Osteocyte (in vitro differentiated cells): Measurements from ENCODE around the gene PDGFB. TPM values are rescaled to one million over a fixed set of nuclear protein-coding genes. Genes with fewer than 3 reads are reported as not detected.

Source experiments
- DNase-seq: peaks from one replicate; pipeline ENCODE4 v3.0.0; 2021; ENCODE audit warnings: mixed read lengths; ENCODE audit not compliant: unreplicated experiment; ENCODE audit errors: extremely low spot score
- H3K27ac Mint-ChIP-seq: one replicate; pipeline ENCODE4 v1.8.0; 2021; ENCODE audit warnings: mild to moderate bottlenecking, mixed read lengths; ENCODE audit not compliant: unreplicated experiment
- H3K27me3 Mint-ChIP-seq: one replicate; pipeline ENCODE4 v1.8.0; 2021; ENCODE audit warnings: mixed read lengths; ENCODE audit not compliant: unreplicated experiment
- H3K36me3 Mint-ChIP-seq: one replicate; pipeline ENCODE4 v1.8.0; 2021; ENCODE audit warnings: mixed read lengths; ENCODE audit not compliant: unreplicated experiment
- H3K4me1 Mint-ChIP-seq: one replicate; pipeline ENCODE4 v1.8.0; 2021; ENCODE audit warnings: mixed read lengths; ENCODE audit not compliant: unreplicated experiment
- H3K4me3 Mint-ChIP-seq: one replicate; pipeline ENCODE4 v1.8.0; 2021; ENCODE audit warnings: mild to moderate bottlenecking, moderate library complexity, mixed read lengths; ENCODE audit not compliant: unreplicated experiment
- H3K9me3 Mint-ChIP-seq: one replicate; pipeline ENCODE4 v1.8.0; 2021; ENCODE audit warnings: mixed read lengths; ENCODE audit not compliant: unreplicated experiment
- total RNA-seq: library from RNA; stranded (reverse); gene quantifications from 2 replicates; pipeline ENCODE4 v1.2.1, GENCODE V29; 2021
- TF ChIP-seq, protein P1 (sequence below): fragments of 200-600 bp; sonication (generic); IDR thresholded peaks from 2 replicates; pipeline ENCODE4 v1.5.0; 2021; ENCODE audit warnings: antibody characterized with exemption, mild to moderate bottlenecking, moderate library complexity

PDGFB gene
- total RNA-seq, 1 donor from 2014 or later = 16.8 TPM

DNA sequence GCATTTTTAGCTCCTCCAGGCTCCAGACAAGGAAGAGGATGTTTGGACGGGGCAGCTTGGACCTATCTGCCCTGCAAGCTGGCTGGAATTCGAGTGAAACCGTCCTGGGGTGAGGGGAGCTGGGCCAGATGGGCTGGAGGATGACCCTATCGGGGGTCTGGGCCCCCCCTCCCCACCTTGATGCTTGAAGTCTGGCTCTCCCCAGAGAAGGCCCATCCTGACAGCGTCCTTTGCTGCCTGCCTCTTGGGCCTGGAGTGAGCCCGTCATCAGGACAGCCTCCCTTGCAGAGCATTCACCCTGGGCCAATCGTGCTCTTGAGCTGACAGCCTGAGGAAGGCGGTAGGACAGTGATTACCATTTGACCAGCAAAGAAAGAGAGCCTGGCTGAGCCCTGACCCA lies 5.3 kb upstream of the PDGFB start:
- Mint-ChIP-seq H3K4me1 (peaks cover 21% of the 10 kb centered on the region), H3K27ac (no peak overlapping the region), H3K27me3 (no peaks in the 10 kb centered on the region), H3K36me3 (no peaks in the 10 kb centered on the region), H3K4me3 (no peak overlapping the region), H3K9me3 (no peaks in the 10 kb centered on the region)
- TF ChIP-seq, protein P1, sequence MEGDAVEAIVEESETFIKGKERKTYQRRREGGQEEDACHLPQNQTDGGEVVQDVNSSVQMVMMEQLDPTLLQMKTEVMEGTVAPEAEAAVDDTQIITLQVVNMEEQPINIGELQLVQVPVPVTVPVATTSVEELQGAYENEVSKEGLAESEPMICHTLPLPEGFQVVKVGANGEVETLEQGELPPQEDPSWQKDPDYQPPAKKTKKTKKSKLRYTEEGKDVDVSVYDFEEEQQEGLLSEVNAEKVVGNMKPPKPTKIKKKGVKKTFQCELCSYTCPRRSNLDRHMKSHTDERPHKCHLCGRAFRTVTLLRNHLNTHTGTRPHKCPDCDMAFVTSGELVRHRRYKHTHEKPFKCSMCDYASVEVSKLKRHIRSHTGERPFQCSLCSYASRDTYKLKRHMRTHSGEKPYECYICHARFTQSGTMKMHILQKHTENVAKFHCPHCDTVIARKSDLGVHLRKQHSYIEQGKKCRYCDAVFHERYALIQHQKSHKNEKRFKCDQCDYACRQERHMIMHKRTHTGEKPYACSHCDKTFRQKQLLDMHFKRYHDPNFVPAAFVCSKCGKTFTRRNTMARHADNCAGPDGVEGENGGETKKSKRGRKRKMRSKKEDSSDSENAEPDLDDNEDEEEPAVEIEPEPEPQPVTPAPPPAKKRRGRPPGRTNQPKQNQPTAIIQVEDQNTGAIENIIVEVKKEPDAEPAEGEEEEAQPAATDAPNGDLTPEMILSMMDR = no peak
- DNase-seq = no peak

DNA sequence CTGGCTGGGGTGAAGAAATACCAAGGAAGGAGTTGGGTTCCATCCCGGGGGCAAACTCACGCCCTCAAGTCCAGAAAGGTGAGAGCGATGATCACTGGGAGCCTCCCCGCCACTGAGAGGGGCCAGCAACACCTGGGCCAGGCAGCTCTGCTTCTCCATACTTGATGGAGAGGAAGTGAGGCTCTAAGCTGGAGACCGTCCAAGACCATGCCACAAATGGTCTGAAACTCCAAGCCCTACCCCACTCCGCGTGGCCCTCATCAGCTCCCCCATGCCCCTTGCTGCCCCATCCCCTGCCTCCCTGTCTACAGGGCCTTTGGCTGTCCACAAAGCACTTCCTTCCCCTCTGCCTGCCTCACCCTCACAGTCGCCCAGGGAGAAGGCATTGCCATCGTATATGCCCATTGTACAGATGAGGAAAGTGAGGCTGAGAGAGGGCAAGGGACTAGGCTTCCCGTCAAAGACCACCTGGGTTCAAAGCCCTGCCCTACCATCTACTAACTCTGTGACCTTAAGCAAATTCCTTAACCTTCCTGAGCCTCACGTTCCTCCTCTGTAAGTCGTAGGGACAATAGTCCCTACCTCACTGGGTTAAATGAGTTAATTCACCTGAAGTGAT lies 4.4 kb upstream of the PDGFB start:
- Mint-ChIP-seq H3K27me3 (no peaks in the 10 kb centered on the region), H3K27ac (no peak overlapping the region), H3K4me1 (peaks cover 18% of the 10 kb centered on the region), H3K36me3 (no peaks in the 10 kb centered on the region), H3K9me3 (no peaks in the 10 kb centered on the region), H3K4me3 (no peak overlapping the region)
- TF ChIP-seq, protein P1 = no peak
- no peak for DNase-seq

- no peaks in the 10 kb centered on the region for H3K36me3 Mint-ChIP-seq
- no peaks in the 10 kb centered on the region for H3K27me3 Mint-ChIP-seq
- TF ChIP-seq, protein P1 = no peak
- peaks cover 16% of the 10 kb centered on the region for H3K4me1 Mint-ChIP-seq
- H3K27ac Mint-ChIP-seq = no peak overlapping the region
- no peaks in the 10 kb centered on the region for H3K9me3 Mint-ChIP-seq
- no peak overlapping the region for H3K4me3 Mint-ChIP-seq
- DNase-seq = no peak
These were observed 3.5 kb upstream of the PDGFB start for GRCh38 chr22:39248254-39248653.

GRCh38 chr22:39247361-39247760 lies 2.6 kb upstream of the PDGFB start:
- Mint-ChIP-seq H3K4me3 (no peak overlapping the region), H3K27me3 (no peaks in the 10 kb centered on the region), H3K36me3 (no peaks in the 10 kb centered on the region), H3K4me1 (peaks cover 12% of the 10 kb centered on the region), H3K27ac (no peak overlapping the region), H3K9me3 (no peaks in the 10 kb centered on the region)
- TF ChIP-seq, protein P1 = no peak
- DNase-seq = no peak

DNA sequence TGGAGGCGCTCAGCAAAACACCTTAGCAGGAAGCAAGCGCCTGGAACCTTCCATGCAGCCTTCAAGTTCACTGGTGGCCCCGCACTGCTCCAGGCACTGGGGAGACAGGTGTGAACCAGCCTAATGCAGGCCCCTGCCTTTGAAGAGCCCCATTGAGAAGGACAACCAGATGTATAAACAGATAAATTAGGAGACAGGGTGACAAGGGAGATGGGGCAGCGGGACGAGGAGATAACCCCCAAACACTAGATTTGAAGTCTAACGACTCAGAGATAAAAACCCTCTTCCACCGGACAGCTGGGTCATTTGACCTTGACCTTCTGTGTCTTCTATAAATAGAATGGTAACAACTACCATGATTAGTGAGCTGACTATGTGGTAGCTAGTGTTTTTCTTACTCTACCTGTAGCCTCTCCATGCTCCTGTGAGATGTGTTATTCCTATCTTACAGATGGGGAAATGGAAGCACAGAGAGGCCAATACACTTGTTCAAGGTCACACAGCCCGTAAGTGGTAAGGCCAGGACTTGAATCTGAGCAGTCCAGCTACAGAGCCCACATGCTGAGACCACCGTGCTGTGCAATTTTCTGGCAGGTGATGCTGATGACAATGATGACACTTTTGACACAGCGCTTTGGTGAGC lies 2.0 kb upstream of the PDGFB start:
- Mint-ChIP-seq H3K9me3 (no peaks in the 10 kb centered on the region), H3K4me3 (no peak overlapping the region), H3K4me1 (peaks cover 9% of the 10 kb centered on the region), H3K36me3 (no peaks in the 10 kb centered on the region), H3K27me3 (no peaks in the 10 kb centered on the region), H3K27ac (no peak overlapping the region)
- no peak for DNase-seq
- TF ChIP-seq, protein P1 = no peak
